Liver (tissue), 9 donors: ENCODE data around the gene STK32C. TPM values are rescaled to one million over a fixed set of nuclear protein-coding genes. Genes with fewer than 3 reads are reported as not detected.

Source experiments
- DNase-seq: peaks from one replicate; pipeline ENCODE4 v3.0.0-alpha.2; 2017; ENCODE audit warnings: low spot score
- H3K27ac ChIP-seq, 2 donors: one replicate each; pipeline ENCODE4 v1.7.0; 2013; ENCODE audit warnings: inconsistent platforms in 2 of 2, low read length in 2 of 2, control low read depth in 1 of 2, low read depth in 1 of 2, mild to moderate bottlenecking in 1 of 2
- H3K27me3 ChIP-seq, 4 donors: one replicate each; pipeline versions ENCODE4 v1.6.1 to v1.7.0; 2013; ENCODE audit warnings: low read length in 3 of 4, inconsistent platforms in 1 of 4, mild to moderate bottlenecking in 1 of 4, moderate library complexity in 1 of 4; ENCODE audit not compliant: control insufficient read depth in 4 of 4, insufficient read depth in 4 of 4
- H3K36me3 ChIP-seq, 4 donors: one replicate each; pipeline versions ENCODE4 v1.6.1 to v1.7.0; 2013; ENCODE audit warnings: low read length in 3 of 4, mild to moderate bottlenecking in 3 of 4, low read depth in 1 of 4, moderate library complexity in 1 of 4; ENCODE audit not compliant: control insufficient read depth in 4 of 4, insufficient read depth in 3 of 4
- H3K4me1 ChIP-seq, 4 donors: one replicate each; pipeline versions ENCODE4 v1.6.1 to v1.7.0; 2013; ENCODE audit warnings: low read length in 3 of 4, mild to moderate bottlenecking in 3 of 4, moderate library complexity in 1 of 4; ENCODE audit not compliant: control insufficient read depth in 4 of 4, insufficient read depth in 4 of 4
- H3K4me3 ChIP-seq, 3 donors: one replicate each; pipeline versions ENCODE4 v1.6.1 to v1.7.0; 2013; ENCODE audit warnings: low read length in 3 of 3, control low read depth in 1 of 3, low read depth in 1 of 3, mild to moderate bottlenecking in 1 of 3
- H3K9ac ChIP-seq, 2 donors: one replicate each; pipeline ENCODE4 v1.7.0; 2013; ENCODE audit warnings: low read length in 2 of 2, mild to moderate bottlenecking in 2 of 2, moderate library complexity in 2 of 2, control low read depth in 1 of 2, low read depth in 1 of 2
- H3K9me3 ChIP-seq, 4 donors: one replicate each; pipeline versions ENCODE4 v1.6.1 to v1.7.0; 2013; ENCODE audit warnings: low read length in 3 of 4; ENCODE audit not compliant: control insufficient read depth in 4 of 4
- ATF3 ChIP-seq: IDR thresholded peaks from 2 replicates; pipeline ENCODE4 v1.6.1; 2016; ENCODE audit warnings: antibody characterized with exemption
- CTCF ChIP-seq: fragments of 150-350 bp; IDR thresholded peaks from 2 replicates; pipeline ENCODE4 v1.5.1; 2017; ENCODE audit warnings: improper control_type of control experiment, low read depth, low read length; ENCODE audit not compliant: missing input control
- EGR1 ChIP-seq, 2 donors: IDR thresholded peaks; 2 replicates each; pipeline ENCODE4 v1.6.1; 2016 to 2018; ENCODE audit warnings: antibody characterized with exemption in 2 of 2, low read depth in 2 of 2
- FOXA1 ChIP-seq: IDR thresholded peaks from 2 replicates; pipeline ENCODE4 v1.6.1; 2016; ENCODE audit warnings: antibody characterized with exemption
- FOXA2 ChIP-seq: IDR thresholded peaks from 2 replicates; pipeline ENCODE4 v1.6.1; 2016; ENCODE audit warnings: antibody characterized with exemption
- GABPA ChIP-seq, 2 donors: IDR thresholded peaks in 1 of 2; conservative IDR thresholded peaks in 1 of 2; 2 replicates each; pipeline ENCODE4 v1.6.1; 2016; ENCODE audit warnings: antibody characterized with exemption in 2 of 2, mild to moderate bottlenecking in 1 of 2, moderate library complexity in 1 of 2
- HNF4A ChIP-seq, 2 donors: conservative IDR thresholded peaks; 2 replicates each; pipeline ENCODE4 v1.6.1; 2016; ENCODE audit warnings: antibody characterized with exemption in 2 of 2, mild to moderate bottlenecking in 2 of 2
- HNF4G ChIP-seq: IDR thresholded peaks from 2 replicates; pipeline ENCODE4 v1.6.1; 2016; ENCODE audit warnings: antibody characterized with exemption
- JUND ChIP-seq, 2 donors: IDR thresholded peaks; 2 replicates each; pipeline ENCODE4 v1.6.1; 2016; ENCODE audit warnings: antibody characterized with exemption in 2 of 2
- NR2F2 ChIP-seq: IDR thresholded peaks from 2 replicates; pipeline ENCODE4 v1.6.1; 2016; ENCODE audit warnings: antibody characterized with exemption
- RAD21 ChIP-seq, 2 donors: IDR thresholded peaks; 2 replicates each; pipeline ENCODE4 v1.6.1; 2016; ENCODE audit warnings: antibody characterized with exemption in 2 of 2, mild to moderate bottlenecking in 2 of 2
- RXRA ChIP-seq, 2 donors: IDR thresholded peaks; 2 replicates each; pipeline ENCODE4 v1.6.1; 2017 to 2018; ENCODE audit warnings: antibody characterized with exemption in 2 of 2, mild to moderate bottlenecking in 1 of 2
- SP1 ChIP-seq: IDR thresholded peaks from 2 replicates; pipeline ENCODE4 v1.6.1; 2018; ENCODE audit warnings: antibody characterized with exemption, mild to moderate bottlenecking
- TAF1 ChIP-seq: conservative IDR thresholded peaks from 2 replicates; pipeline ENCODE4 v1.6.1; 2016; ENCODE audit warnings: antibody characterized with exemption, mild to moderate bottlenecking
- YY1 ChIP-seq: IDR thresholded peaks from 2 replicates; pipeline ENCODE4 v1.6.1; 2016; ENCODE audit warnings: antibody characterized with exemption, mild to moderate bottlenecking
- ZBTB33 ChIP-seq: IDR thresholded peaks from 2 replicates; pipeline ENCODE4 v1.6.1; 2016; ENCODE audit warnings: antibody characterized with exemption
- WGBS: extraction: QIAGEN DNeasy Blood & Tissue Kit; methylation state at CpG from one replicate; pipeline ENCODE4 v1.1.7; 2013; 5-methylcytosine and 5-hydroxymethylcytosine counted together
- polyA plus RNA-seq, 2 donors: library from polyadenylated mRNA; stranded (reverse) in 1 of 2; unstranded in 1 of 2; fragments of 200-250 nt in 1 of 2; fragments of >200 nt in 1 of 2; fragmentation: Nextera tagmentation in 1 of 2; extraction: Ambion mirVana in 1 of 2; gene quantifications; one replicate each; pipeline versions ENCODE4 v1.2.1 to v1.2.3, GENCODE V29; 2013 to 2015
- total RNA-seq, 2 donors: library from RNA; depleted of rRNA; stranded (reverse); fragments of >200 nt; gene quantifications; one replicate each; pipeline ENCODE4 v1.2.3, GENCODE V29; 2014
- TF ChIP-seq, protein P1 (sequence below): IDR thresholded peaks from 2 replicates; pipeline ENCODE4 v1.6.1; 2016; ENCODE audit warnings: antibody characterized with exemption
- TF ChIP-seq, protein P2 (sequence below): IDR thresholded peaks from 2 replicates; pipeline ENCODE4 v1.6.1; 2016; ENCODE audit warnings: antibody characterized with exemption, mild to moderate bottlenecking
- donor health status: healthy.
- donor health status: healthy.
- donor health status: healthy.
- donor health status: healthy.
- donor health status: healthy.

Gene STK32C
- total and polyA plus RNA-seq, 4 donors = 1.8 to 4.6 (median 2.2) TPM

GRCh38 chr10:132274581-132274980 lies 33.2 kb downstream of the STK32C start:
- Histone ChIP-seq H3K9me3 (no peaks in the 10 kb centered on the region), H3K27ac (no peak overlapping the region), H3K27me3 (no peaks in the 10 kb centered on the region), H3K36me3 (no peaks in the 10 kb centered on the region), H3K9ac (no peak overlapping the region), H3K4me3 (no peak overlapping the region), H3K4me1 (no peaks in the 10 kb centered on the region)
- no peak for DNase-seq
- WGBS = 94% methylated on average over 19 of the region's 19 CpGs
- no peak for TF ChIP-seq CTCF
- no peak for TF ChIP-seq YY1
- no peak for TF ChIP-seq ATF3
- no peak for TF ChIP-seq TAF1
- TF ChIP-seq SP1 = no peak
- TF ChIP-seq JUND (IDR thresholded peaks at IDR 0.05) = no peak
- TF ChIP-seq FOXA2 = no peak
- TF ChIP-seq, protein P1, sequence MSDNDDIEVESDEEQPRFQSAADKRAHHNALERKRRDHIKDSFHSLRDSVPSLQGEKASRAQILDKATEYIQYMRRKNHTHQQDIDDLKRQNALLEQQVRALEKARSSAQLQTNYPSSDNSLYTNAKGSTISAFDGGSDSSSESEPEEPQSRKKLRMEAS = no peak

- Histone ChIP-seq H3K27ac (no peak overlapping the region), H3K9ac (no peak overlapping the region), H3K9me3 (no peaks in the 10 kb centered on the region), H3K4me3 (no peak overlapping the region), H3K36me3 (no peaks in the 10 kb centered on the region), H3K27me3 (no peaks in the 10 kb centered on the region), H3K4me1 (no peaks in the 10 kb centered on the region)
- WGBS = 89% methylated on average over 11 of the region's 11 CpGs
- TF ChIP-seq YY1 = no peak
- no peak for TF ChIP-seq CTCF
- no peak for TF ChIP-seq FOXA1
- TF ChIP-seq RAD21 (IDR thresholded peaks at IDR 0.05) = no peak
- TF ChIP-seq, protein P2, sequence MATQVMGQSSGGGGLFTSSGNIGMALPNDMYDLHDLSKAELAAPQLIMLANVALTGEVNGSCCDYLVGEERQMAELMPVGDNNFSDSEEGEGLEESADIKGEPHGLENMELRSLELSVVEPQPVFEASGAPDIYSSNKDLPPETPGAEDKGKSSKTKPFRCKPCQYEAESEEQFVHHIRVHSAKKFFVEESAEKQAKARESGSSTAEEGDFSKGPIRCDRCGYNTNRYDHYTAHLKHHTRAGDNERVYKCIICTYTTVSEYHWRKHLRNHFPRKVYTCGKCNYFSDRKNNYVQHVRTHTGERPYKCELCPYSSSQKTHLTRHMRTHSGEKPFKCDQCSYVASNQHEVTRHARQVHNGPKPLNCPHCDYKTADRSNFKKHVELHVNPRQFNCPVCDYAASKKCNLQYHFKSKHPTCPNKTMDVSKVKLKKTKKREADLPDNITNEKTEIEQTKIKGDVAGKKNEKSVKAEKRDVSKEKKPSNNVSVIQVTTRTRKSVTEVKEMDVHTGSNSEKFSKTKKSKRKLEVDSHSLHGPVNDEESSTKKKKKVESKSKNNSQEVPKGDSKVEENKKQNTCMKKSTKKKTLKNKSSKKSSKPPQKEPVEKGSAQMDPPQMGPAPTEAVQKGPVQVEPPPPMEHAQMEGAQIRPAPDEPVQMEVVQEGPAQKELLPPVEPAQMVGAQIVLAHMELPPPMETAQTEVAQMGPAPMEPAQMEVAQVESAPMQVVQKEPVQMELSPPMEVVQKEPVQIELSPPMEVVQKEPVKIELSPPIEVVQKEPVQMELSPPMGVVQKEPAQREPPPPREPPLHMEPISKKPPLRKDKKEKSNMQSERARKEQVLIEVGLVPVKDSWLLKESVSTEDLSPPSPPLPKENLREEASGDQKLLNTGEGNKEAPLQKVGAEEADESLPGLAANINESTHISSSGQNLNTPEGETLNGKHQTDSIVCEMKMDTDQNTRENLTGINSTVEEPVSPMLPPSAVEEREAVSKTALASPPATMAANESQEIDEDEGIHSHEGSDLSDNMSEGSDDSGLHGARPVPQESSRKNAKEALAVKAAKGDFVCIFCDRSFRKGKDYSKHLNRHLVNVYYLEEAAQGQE = no peak
- TF ChIP-seq, protein P1 = no peak
- no peak for TF ChIP-seq HNF4A (conservative IDR thresholded peaks at IDR 0.05)
- no peak for TF ChIP-seq RXRA (IDR thresholded peaks at IDR 0.05)
- TF ChIP-seq FOXA2 = no peak
- TF ChIP-seq TAF1 = no peak
- TF ChIP-seq JUND (IDR thresholded peaks at IDR 0.05) = no peak
- no peak for TF ChIP-seq ATF3
- no peak for TF ChIP-seq HNF4G
- no peak for TF ChIP-seq EGR1 (IDR thresholded peaks at IDR 0.05; ENCODE audit: low read depth in 2 of 2)
- TF ChIP-seq SP1 = no peak
- no peak for TF ChIP-seq GABPA (IDR thresholded peaks at IDR 0.05 in 1 of 2, conservative IDR thresholded peaks at IDR 0.05 in 1 of 2)
- no peak for TF ChIP-seq NR2F2
- TF ChIP-seq ZBTB33 = no peak
- no peak for DNase-seq
These were observed 33.8 kb downstream of the STK32C start for GRCh38 chr10:132273966-132274365.
